ENCODE measurements around the gene RTCA. TPM values are rescaled to one million over a fixed set of nuclear protein-coding genes. Genes with fewer than 3 reads are reported as not detected.
"Not testable (repeated sequence)": the region's sequence is repeated elsewhere in the genome, so short reads cannot be mapped to it uniquely, and the experiment has no call there.

Gene RTCA
- total RNA-seq, 2 donors from 2014 or later: 15.4 to 23.8 TPM

- Histone ChIP-seq H3K27ac (no peak overlapping the region), H3K27me3 (replicated peaks; ENCODE audit: insufficient read depth) (no peaks in the 10 kb centered on the region), H3K4me3 (no peak overlapping the region), H3K36me3 (peaks cover 38% of the 10 kb centered on the region), H3K4me1 (ENCODE audit: control insufficient read depth in 1 of 2, low read depth in 2 of 2) (no peaks in the 10 kb centered on the region), H3K9me3 (no peaks in the 10 kb centered on the region)
- DNase-seq (ENCODE audit: low spot score): no peak
- ATAC-seq (ENCODE audit: insufficient number of reproducible peaks, low FRiP score, low read depth): no peak
- no peak for TF ChIP-seq CTCF (IDR thresholded peaks at IDR 0.05)
These were observed 18.6 kb downstream of the RTCA start for GRCh38 chr1:100284591-100284990.

GRCh38 chr1:100287162-100287561 is 21.1 kb downstream of the RTCA start:
- H3K4me3 ChIP-seq: no peak overlapping the region
- H3K27me3 ChIP-seq (replicated peaks; ENCODE audit: insufficient read depth): no peaks in the 10 kb centered on the region
- TF ChIP-seq CTCF (IDR thresholded peaks at IDR 0.05): no peak
- DNase-seq (ENCODE audit: low spot score) (no peak), ATAC-seq (ENCODE audit: insufficient number of reproducible peaks, low FRiP score, low read depth) (no peak)
- no peaks in the 10 kb centered on the region for H3K9me3 ChIP-seq
- H3K36me3 ChIP-seq: peaks cover 32% of the 10 kb centered on the region
- H3K4me1 ChIP-seq (ENCODE audit: control insufficient read depth in 1 of 2, low read depth in 2 of 2): no peaks in the 10 kb centered on the region
- no peak overlapping the region for H3K27ac ChIP-seq

- Histone ChIP-seq H3K4me3 (no peak overlapping the region), H3K9me3 (no peaks in the 10 kb centered on the region), H3K27me3 (replicated peaks; ENCODE audit: insufficient read depth) (no peaks in the 10 kb centered on the region), H3K36me3 (peaks cover 27% of the 10 kb centered on the region), H3K27ac (no peak overlapping the region), H3K4me1 (ENCODE audit: control insufficient read depth in 1 of 2, low read depth in 2 of 2) (no peaks in the 10 kb centered on the region)
- ATAC-seq (ENCODE audit: insufficient number of reproducible peaks, low FRiP score, low read depth) (no peak), DNase-seq (ENCODE audit: low spot score) (no peak)
- no peak for TF ChIP-seq CTCF (IDR thresholded peaks at IDR 0.05)
These were observed 24.3 kb downstream of the RTCA start for GRCh38 chr1:100290291-100290690.

- H3K4me1 ChIP-seq (ENCODE audit: control insufficient read depth in 1 of 2, low read depth in 2 of 2): no peaks in the 10 kb centered on the region
- H3K27ac ChIP-seq: no peak overlapping the region
- no peak for ATAC-seq (ENCODE audit: insufficient number of reproducible peaks, low FRiP score, low read depth)
- no peak for TF ChIP-seq CTCF (IDR thresholded peaks at IDR 0.05)
- peaks cover 12% of the 10 kb centered on the region for H3K36me3 ChIP-seq
- DNase-seq (ENCODE audit: low spot score): no peak
- H3K4me3 ChIP-seq: no peak overlapping the region
- no peaks in the 10 kb centered on the region for H3K9me3 ChIP-seq
- H3K27me3 ChIP-seq (replicated peaks; ENCODE audit: insufficient read depth): no peaks in the 10 kb centered on the region
These were observed 26.7 kb downstream of the RTCA start for GRCh38 chr1:100292711-100293110.

- Histone ChIP-seq H3K9me3 (no peaks in the 10 kb centered on the region), H3K27me3 (replicated peaks; ENCODE audit: insufficient read depth) (no peaks in the 10 kb centered on the region), H3K4me3 (no peak overlapping the region), H3K36me3 (peaks cover 4% of the 10 kb centered on the region), H3K4me1 (ENCODE audit: control insufficient read depth in 1 of 2, low read depth in 2 of 2) (no peaks in the 10 kb centered on the region), H3K27ac (no peak overlapping the region)
- no peak for DNase-seq (ENCODE audit: low spot score)
- ATAC-seq (ENCODE audit: insufficient number of reproducible peaks, low FRiP score, low read depth): no peak
- TF ChIP-seq CTCF (IDR thresholded peaks at IDR 0.05): no peak
These were observed 30.1 kb downstream of the RTCA start for GRCh38 chr1:100296140-100296539.

GRCh38 chr1:100296997-100297396 is 31.0 kb downstream of the RTCA start:
- DNase-seq (ENCODE audit: low spot score): not testable (repeated sequence)

More at GRCh38 chr1:100296997-100297396, 31.0 kb downstream of the RTCA start:
- not testable (repeated sequence) for H3K27me3 ChIP-seq (replicated peaks; ENCODE audit: insufficient read depth); H3K36me3 ChIP-seq; H3K9me3 ChIP-seq; ATAC-seq (ENCODE audit: insufficient number of reproducible peaks, low FRiP score, low read depth); H3K4me3 ChIP-seq; H3K4me1 ChIP-seq (ENCODE audit: control insufficient read depth in 1 of 2, low read depth in 2 of 2); H3K27ac ChIP-seq
